ENCODE measurements around the gene OR10V1. TPM values are rescaled to one million over a fixed set of nuclear protein-coding genes. Genes with fewer than 3 reads are reported as not detected.

Gene OR10V1
- total and polyA plus RNA-seq, 9 of the 15 experiments (the other 6 are each of a cell fraction or from before 2014, with no cell fraction given), result not detected

GRCh38 chr11:59754859-59755700 is 41.4 kb upstream of the OR10V1 start, which contains the start of gene STX3 (continued):
- TF ChIP-seq TSHZ1 (CRISPR knock-in tag; IDR thresholded peaks at IDR 0.05) (no peak), RBM25 (IDR thresholded peaks at IDR 0.05; ENCODE audit: low read depth, low read length, severe bottlenecking) (no peak), TRIM28 (IDR thresholded peaks at IDR 0.05) (no peak), ZBTB8A (IDR thresholded peaks at IDR 0.05; ENCODE audit: partially characterized antibody) (no peak), ZNF668 (CRISPR knock-in tag; IDR thresholded peaks at IDR 0.05) (no peak), ARID3B (CRISPR knock-in tag; IDR thresholded peaks at IDR 0.05; ENCODE audit: borderline replicate concordance) (0 out of 2 replicates have a peak, but pooled peaks have one; percentile 38), LEF1 (IDR thresholded peaks at IDR 0.05) (no peak), TCFL5 (CRISPR knock-in tag; conservative IDR thresholded peaks at IDR 0.05) (no peak), ZFP1 (CRISPR knock-in tag; IDR thresholded peaks at IDR 0.05) (no peak), NR2C2 (CRISPR knock-in tag; IDR thresholded peaks at IDR 0.05) (no peak), NR2C2 (tag; IDR thresholded peaks at IDR 0.05) (no peak), ZNF444 (CRISPR knock-in tag; IDR thresholded peaks at IDR 0.05) (no peak), ZEB2 (IDR thresholded peaks at IDR 0.05) (peak; percentile 94), ARNT (IDR thresholded peaks at IDR 0.05) (no peak; a peak in 1 of 4 replicates), ZNF583 (CRISPR knock-in tag; IDR thresholded peaks at IDR 0.05) (peak; percentile 57; the same call in 1 of the 2 replicates), ESRRB (CRISPR knock-in tag; IDR thresholded peaks at IDR 0.05; ENCODE audit: borderline replicate concordance) (no peak), FOXJ3 (CRISPR knock-in tag; IDR thresholded peaks at IDR 0.05) (no peak), MAZ (CRISPR knock-in tag; conservative IDR thresholded peaks at IDR 0.05 in 1 of 2, IDR thresholded peaks at IDR 0.05 in 1 of 2) (peak in 1 of 2 experiments; percentile 88)
- TF ChIP-seq, protein P1, sequence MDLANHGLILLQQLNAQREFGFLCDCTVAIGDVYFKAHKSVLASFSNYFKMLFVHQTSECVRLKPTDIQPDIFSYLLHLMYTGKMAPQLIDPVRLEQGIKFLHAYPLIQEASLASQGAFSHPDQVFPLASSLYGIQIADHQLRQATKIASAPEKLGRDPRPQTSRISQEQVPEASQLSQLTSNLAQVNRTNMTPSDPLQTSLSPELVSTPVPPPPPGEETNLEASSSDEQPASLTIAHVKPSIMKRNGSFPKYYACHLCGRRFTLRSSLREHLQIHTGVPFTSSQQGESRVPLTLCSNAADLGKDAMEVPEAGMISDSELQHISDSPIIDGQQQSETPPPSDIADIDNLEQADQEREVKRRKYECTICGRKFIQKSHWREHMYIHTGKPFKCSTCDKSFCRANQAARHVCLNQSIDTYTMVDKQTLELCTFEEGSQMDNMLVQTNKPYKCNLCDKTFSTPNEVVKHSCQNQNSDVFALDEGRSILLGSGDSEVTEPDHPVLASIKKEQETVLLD (IDR thresholded peaks at IDR 0.05), result 0 out of 2 replicates have a peak, but pooled peaks have one; percentile 43
- TF ChIP-seq, protein P2, sequence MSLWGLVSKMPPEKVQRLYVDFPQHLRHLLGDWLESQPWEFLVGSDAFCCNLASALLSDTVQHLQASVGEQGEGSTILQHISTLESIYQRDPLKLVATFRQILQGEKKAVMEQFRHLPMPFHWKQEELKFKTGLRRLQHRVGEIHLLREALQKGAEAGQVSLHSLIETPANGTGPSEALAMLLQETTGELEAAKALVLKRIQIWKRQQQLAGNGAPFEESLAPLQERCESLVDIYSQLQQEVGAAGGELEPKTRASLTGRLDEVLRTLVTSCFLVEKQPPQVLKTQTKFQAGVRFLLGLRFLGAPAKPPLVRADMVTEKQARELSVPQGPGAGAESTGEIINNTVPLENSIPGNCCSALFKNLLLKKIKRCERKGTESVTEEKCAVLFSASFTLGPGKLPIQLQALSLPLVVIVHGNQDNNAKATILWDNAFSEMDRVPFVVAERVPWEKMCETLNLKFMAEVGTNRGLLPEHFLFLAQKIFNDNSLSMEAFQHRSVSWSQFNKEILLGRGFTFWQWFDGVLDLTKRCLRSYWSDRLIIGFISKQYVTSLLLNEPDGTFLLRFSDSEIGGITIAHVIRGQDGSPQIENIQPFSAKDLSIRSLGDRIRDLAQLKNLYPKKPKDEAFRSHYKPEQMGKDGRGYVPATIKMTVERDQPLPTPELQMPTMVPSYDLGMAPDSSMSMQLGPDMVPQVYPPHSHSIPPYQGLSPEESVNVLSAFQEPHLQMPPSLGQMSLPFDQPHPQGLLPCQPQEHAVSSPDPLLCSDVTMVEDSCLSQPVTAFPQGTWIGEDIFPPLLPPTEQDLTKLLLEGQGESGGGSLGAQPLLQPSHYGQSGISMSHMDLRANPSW (CRISPR knock-in tag; IDR thresholded peaks at IDR 0.05), result no peak
